CD4-positive, alpha-beta T cell treated with Interleukin-6 at 100 ng/mL for 8 hours (primary cell): ENCODE data around the gene PDE2A.

Experiments used
- DNase-seq: peaks from one replicate; pipeline ENCODE4 v3.0.0-alpha.2; 2020; ENCODE audit warnings: mixed read lengths, low spot score

The PDE2A gene

GRCh38 chr11:72544589-72544988, 129.6 kb downstream of the PDE2A start:
- DNase-seq = no peak

GRCh38 chr11:72543849-72544542, 130.2 kb downstream of the PDE2A start:
- no peak for DNase-seq

- DNase-seq = no peak
Observed at GRCh38 chr11:72541257-72541974, 132.8 kb downstream of the PDE2A start.

DNA sequence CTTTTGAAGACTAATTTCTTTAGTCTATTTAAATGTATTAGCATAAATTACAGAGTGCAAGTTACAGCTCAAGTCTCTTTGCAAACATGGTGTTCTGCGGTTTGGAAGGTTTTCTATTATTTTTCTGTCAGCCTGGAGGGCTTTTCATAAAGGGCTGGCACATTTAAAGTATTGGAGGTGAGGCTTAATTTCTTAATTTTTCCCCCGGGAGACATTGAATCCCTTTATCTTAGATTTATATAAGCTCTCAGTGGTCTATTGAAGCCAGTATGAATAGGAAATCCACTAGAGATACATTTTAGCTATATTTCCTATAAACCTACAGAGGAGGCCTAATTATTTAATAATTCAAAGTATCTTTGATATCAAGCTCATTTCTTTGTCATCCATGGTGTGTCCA, 137.2 kb downstream of the PDE2A start:
- no peak for DNase-seq

DNA sequence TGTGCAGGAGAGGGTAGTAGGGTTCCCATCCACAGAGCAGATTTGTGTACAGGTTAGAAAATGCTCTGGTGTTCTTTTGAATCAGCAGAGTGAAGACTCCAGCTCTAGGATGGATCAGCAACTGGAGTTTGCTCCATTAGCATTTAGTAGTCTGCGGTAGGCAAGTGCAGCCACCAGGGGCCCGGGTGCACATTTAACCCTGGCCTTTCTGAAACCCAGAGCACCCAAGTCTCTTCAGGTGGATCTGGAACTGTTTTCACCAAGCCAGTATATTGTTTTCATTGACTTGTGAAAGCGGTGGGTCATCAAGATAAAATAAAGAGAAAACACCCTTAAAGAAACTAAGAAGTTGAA, 139.1 kb downstream of the PDE2A start:
- DNase-seq = no peak

DNA sequence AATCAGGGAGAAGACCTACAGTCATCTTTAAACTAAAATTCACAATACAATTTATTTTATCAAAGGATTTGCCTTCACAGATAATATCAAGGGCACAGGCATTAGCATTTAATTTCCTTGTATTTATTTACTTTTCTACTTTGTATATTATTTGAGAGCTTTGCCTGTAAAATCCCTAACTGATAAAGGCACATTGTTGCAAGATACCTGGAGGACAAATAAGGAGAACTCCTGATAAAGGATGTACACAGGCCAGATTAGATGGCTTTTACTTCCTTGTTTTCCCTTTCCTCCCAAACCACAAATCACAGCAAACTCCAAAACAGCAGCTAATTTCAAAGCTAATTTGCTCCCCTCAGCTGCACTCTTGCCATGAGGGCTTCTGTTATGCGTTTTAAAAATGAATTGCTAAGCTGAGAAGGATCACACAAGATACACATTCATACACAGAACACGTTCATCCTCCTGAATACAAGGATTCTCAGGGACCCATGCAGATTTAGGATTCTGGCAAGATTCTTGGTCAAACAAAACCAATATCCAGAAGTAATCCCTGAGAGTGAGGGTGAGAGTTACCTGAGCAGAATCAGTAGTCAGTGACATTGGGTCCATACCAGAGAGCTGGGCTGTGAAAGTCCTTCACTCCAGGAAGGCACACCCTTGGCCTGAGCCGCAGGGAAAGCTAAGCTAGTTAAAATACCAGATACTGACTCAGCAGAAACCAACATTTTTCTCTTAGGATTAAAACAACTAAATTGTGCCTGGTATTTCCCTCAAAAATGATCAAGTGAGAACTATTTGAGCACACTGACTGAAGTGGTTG, 139.6 kb downstream of the PDE2A start:
- DNase-seq = no peak

GRCh38 chr11:72529068-72529467, 145.2 kb downstream of the PDE2A start:
- no peak for DNase-seq

- no peak for DNase-seq
Observed at GRCh38 chr11:72528121-72528520, 146.1 kb downstream of the PDE2A start.
